NCI-H2029 treated with DMSO at 0.1 percent for 48 hours (cell line): Measurements from ENCODE around the gene IZUMO1R.
"Not testable (repeated sequence)": the region's sequence is repeated elsewhere in the genome, so short reads cannot be mapped to it uniquely, and the experiment has no call there.

Source experiments
- DNase-seq: peaks from one replicate; lab custom pipeline; 2025; lab: John Stamatoyannopoulos, UW

The IZUMO1R gene

DNA sequence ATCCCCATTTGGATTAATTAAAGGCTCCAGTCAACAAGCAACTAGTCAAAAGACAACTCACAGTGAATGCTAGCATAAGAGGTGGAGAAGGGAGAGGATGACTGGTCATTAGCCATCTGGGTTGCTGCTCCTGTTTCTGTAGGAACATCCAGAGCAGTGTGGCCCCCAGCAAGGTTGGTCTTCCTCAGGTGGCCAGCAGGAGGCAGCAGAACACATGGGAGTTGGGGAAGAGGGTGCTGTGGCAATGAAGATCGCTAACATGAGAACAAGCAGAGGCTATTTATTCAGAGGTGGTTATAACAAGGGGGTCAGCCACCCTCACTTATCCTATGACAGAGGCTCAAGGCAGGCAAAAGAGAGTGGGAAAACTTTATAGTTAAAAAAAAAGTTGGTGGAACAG, 21.3 kb downstream of the IZUMO1R start:
- no peak for DNase-seq

DNA sequence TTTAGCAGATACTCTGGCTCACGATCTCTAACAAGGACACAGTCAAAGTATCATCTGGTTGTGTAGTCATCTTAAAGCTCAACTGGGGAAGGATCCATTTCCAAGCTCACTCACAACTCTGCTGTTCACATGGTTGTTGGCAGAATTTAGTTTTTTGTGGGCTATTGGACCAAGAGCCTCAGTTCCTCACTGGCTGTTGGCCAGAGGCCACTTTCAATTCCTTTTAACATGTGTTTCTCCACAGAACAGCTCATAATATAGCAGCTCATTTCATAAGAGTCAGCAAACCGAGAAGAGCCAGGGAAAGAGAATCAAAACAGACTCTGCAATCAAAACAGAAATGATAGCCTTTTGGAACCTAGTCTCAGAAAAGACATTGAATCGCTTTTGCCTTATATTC, 22.6 kb downstream of the IZUMO1R start:
- DNase-seq, result no peak

- DNase-seq, result no peak
Observed at GRCh38 chr11:94328587-94329080, 24.3 kb downstream of the IZUMO1R start.

GRCh38 chr11:94329501-94329900, 25.1 kb downstream of the IZUMO1R start:
- DNase-seq, result no peak

GRCh38 chr11:94330789-94331188, 26.4 kb downstream of the IZUMO1R start:
- no peak for DNase-seq

- DNase-seq, result no peak
Observed at GRCh38 chr11:94332814-94333213, 28.4 kb downstream of the IZUMO1R start.

- DNase-seq, result no peak
Observed at GRCh38 chr11:94336033-94336432, 31.7 kb downstream of the IZUMO1R start.

DNA sequence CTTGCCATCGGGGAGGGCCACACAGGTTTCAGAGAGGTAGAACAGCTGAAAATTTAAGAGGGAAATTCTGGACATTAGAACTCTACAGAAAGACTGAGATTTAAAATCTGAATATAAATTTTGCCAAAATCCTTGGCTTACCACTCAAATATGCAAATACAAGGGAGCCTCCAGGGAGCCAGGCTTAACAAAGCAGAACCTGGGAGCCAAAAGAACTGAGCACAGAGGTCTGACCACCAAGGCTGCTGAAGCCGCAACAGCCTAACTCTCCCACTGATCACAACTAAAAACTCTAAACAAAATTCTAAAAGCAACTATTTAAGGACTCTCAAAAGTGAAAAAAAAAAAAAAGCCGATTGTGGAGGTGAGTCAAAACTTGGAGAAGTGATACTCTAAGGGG, 34.3 kb downstream of the IZUMO1R start:
- DNase-seq, result no peak

- DNase-seq, result no peak
Observed at GRCh38 chr11:94342250-94342649, 37.9 kb downstream of the IZUMO1R start.

GRCh38 chr11:94343495-94343894, 39.1 kb downstream of the IZUMO1R start:
- no peak for DNase-seq

GRCh38 chr11:94346311-94346710, 41.9 kb downstream of the IZUMO1R start:
- DNase-seq, result not testable (repeated sequence)

DNA sequence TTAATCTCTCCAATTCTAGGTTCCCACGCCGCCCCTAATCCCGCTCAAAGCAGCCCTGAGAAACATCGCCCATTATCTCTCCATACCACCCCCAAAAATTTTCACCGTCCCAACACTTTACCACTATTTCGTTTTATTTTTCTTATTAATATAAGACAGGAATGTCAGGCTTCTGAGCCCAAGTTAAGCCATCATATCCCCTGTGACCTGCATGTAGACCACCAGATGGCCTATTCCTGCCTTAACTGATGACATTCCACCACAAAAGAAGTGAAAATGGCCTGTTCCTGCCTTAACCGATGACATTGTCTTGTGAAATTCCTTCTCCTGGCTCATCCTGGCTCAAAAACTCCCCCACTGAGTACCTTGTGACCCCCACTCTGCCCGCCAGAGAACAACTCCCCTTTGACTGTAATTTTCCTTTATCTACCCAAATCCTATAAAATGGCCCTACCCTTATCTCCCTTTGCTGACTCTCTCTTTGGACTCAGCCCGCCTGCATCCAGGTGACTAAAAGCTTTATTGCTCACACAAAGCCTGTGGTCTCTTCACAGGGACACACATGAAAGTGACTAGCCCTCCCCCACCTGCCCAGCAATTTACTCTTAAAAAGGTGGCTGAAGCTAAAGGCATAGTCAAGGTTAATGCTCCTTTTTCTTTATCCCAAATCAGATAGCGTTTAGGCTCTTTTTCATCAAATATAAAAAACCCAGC, 46.6 kb downstream of the IZUMO1R start:
- not testable (repeated sequence) for DNase-seq
